Mesenchymal stem cell (in vitro differentiated cells and primary cell): Measurements from ENCODE around the gene FSTL4.

Source experiments
- DNase-seq: peaks from one replicate; pipeline ENCODE4 v3.0.0-alpha.2; 2013
- H2AFZ ChIP-seq: one replicate; pipeline ENCODE4 v1.6.1; 2013; ENCODE audit warnings: low read depth, mild to moderate bottlenecking, control low read depth, inconsistent platforms, low read length, moderate library complexity
- H2AK5ac ChIP-seq: 2 replicates; pipeline ENCODE4 v1.6.1; 2013; ENCODE audit warnings: low read length, moderate library complexity, mild to moderate bottlenecking, inconsistent platforms; ENCODE audit not compliant: severe bottlenecking
- H2BK120ac ChIP-seq: one replicate; pipeline ENCODE4 v1.6.1; 2013; ENCODE audit warnings: low read depth, mild to moderate bottlenecking, inconsistent platforms, low read length, moderate library complexity
- H2BK12ac ChIP-seq, 2 experiments: one replicate each; pipeline ENCODE4 v1.6.1; 2013; ENCODE audit warnings: inconsistent platforms in 2 of 2, low read length in 2 of 2, mild to moderate bottlenecking in 2 of 2, moderate library complexity in 2 of 2, control low read depth in 1 of 2
- H2BK15ac ChIP-seq: one replicate; pipeline ENCODE4 v1.6.1; 2013; ENCODE audit warnings: mild to moderate bottlenecking, low read depth, inconsistent platforms; ENCODE audit not compliant: poor library complexity, severe bottlenecking
- H2BK5ac ChIP-seq: 2 replicates; pipeline ENCODE4 v1.6.1; 2013; ENCODE audit warnings: low read depth, mild to moderate bottlenecking, low read length, control low read depth, inconsistent platforms; ENCODE audit not compliant: poor library complexity, severe bottlenecking
- H3K14ac ChIP-seq, 2 experiments: one replicate each; pipeline ENCODE4 v1.6.1; 2013; ENCODE audit warnings: inconsistent platforms in 2 of 2, low read length in 2 of 2, control low read depth in 1 of 2, mild to moderate bottlenecking in 1 of 2, moderate library complexity in 1 of 2
- H3K18ac ChIP-seq, 2 experiments: one replicate each; pipeline ENCODE4 v1.6.1; 2013; ENCODE audit warnings: inconsistent platforms in 2 of 2, low read length in 2 of 2, control low read depth in 1 of 2, low read depth in 1 of 2, mild to moderate bottlenecking in 1 of 2
- H3K23ac ChIP-seq, 2 experiments: one replicate each; pipeline ENCODE4 v1.6.1; 2013; ENCODE audit warnings: inconsistent platforms in 2 of 2, low read length in 2 of 2, mild to moderate bottlenecking in 2 of 2, moderate library complexity in 2 of 2, control low read depth in 1 of 2
- H3K27ac ChIP-seq: 2 replicates; pipeline ENCODE4 v1.5.1; 2013; ENCODE audit warnings: mild to moderate bottlenecking, moderate library complexity, low read length, control low read depth, inconsistent platforms; ENCODE audit not compliant: poor library complexity, severe bottlenecking
- H3K27me3 ChIP-seq, 2 experiments: 2 replicates each; pipeline versions ENCODE4 v1.6.1 to v1.7.0; 2013; ENCODE audit warnings: low read length in 2 of 2, mild to moderate bottlenecking in 2 of 2, moderate library complexity in 2 of 2, control low read depth in 1 of 2, inconsistent platforms in 1 of 2; ENCODE audit not compliant: control insufficient read depth in 1 of 2, insufficient read depth in 1 of 2
- H3K36me3 ChIP-seq, 2 experiments: 2 replicates each; pipeline versions ENCODE4 v1.6.1 to v1.7.0; 2013; ENCODE audit warnings: low read length in 2 of 2, control low read depth in 1 of 2, inconsistent platforms in 1 of 2, low read depth in 1 of 2, mild to moderate bottlenecking in 1 of 2; ENCODE audit not compliant: insufficient read depth in 2 of 2, control insufficient read depth in 1 of 2
- H3K4ac ChIP-seq, 2 experiments: one replicate each; pipeline ENCODE4 v1.6.1; 2013; ENCODE audit warnings: inconsistent platforms in 2 of 2, low read length in 2 of 2, mild to moderate bottlenecking in 2 of 2, moderate library complexity in 2 of 2, control low read depth in 1 of 2, low read depth in 1 of 2
- H3K4me1 ChIP-seq: 2 replicates; pipeline ENCODE4 v1.6.1; 2013; ENCODE audit warnings: low read depth, low read length, control low read depth; ENCODE audit not compliant: control insufficient read depth, insufficient read depth
- H3K4me2 ChIP-seq: 2 replicates; pipeline ENCODE4 v1.6.1; 2013; ENCODE audit warnings: low read length, mild to moderate bottlenecking, inconsistent platforms; ENCODE audit not compliant: poor library complexity, severe bottlenecking
- H3K4me3 ChIP-seq, 2 experiments: 2 replicates each; pipeline versions ENCODE4 v1.5.1 to v1.7.0; 2013; ENCODE audit warnings: low read length in 2 of 2, mild to moderate bottlenecking in 2 of 2, control low read depth in 1 of 2, low read depth in 1 of 2; ENCODE audit not compliant: insufficient read depth in 1 of 2
- H3K79me1 ChIP-seq: replicated peaks from 2 replicates; pipeline ENCODE4 v1.6.1; 2013; ENCODE audit warnings: mild to moderate bottlenecking, control low read depth, low read length, inconsistent platforms; ENCODE audit not compliant: poor library complexity, severe bottlenecking
- H3K9ac ChIP-seq: 2 replicates; pipeline ENCODE4 v1.7.0; 2013; ENCODE audit warnings: mild to moderate bottlenecking, low read length, moderate library complexity
- H3K9me3 ChIP-seq: 2 replicates; pipeline ENCODE4 v1.7.0; 2013; ENCODE audit warnings: mild to moderate bottlenecking, low read length; ENCODE audit not compliant: control insufficient read depth
- H4K8ac ChIP-seq: one replicate; pipeline ENCODE4 v1.6.1; 2013; ENCODE audit warnings: inconsistent platforms, mild to moderate bottlenecking, low read length, moderate library complexity
- H4K91ac ChIP-seq: one replicate; pipeline ENCODE4 v1.6.1; 2013; ENCODE audit warnings: mild to moderate bottlenecking, low read length, inconsistent platforms
- WGBS: methylation state at CpG from one replicate; pipeline ENCODE4 v1.1.7; 2013; ENCODE audit warnings: mixed read lengths; 5-methylcytosine and 5-hydroxymethylcytosine counted together

The FSTL4 gene

GRCh38 chr5:133511653-133512235, 100.6 kb downstream of the FSTL4 start:
- DNase-seq, result no peak
- no peaks in the 10 kb centered on the region for H3K9me3 ChIP-seq
- 81% methylated on average over 7 of the region's 7 CpGs for WGBS
- no peak overlapping the region for H2AFZ ChIP-seq
- no peak overlapping the region for H3K14ac ChIP-seq
- H3K9ac ChIP-seq, result no peak overlapping the region
- no peak overlapping the region for H3K23ac ChIP-seq
- no peak overlapping the region for H4K91ac ChIP-seq
- peaks cover 0 to 36% of the 10 kb centered on the region in 2 experiments for H3K27me3 ChIP-seq
- no peak overlapping the region for H3K27ac ChIP-seq
- H3K18ac ChIP-seq, result no peak overlapping the region
- no peak overlapping the region for H2BK5ac ChIP-seq
- no peak overlapping the region for H2BK120ac ChIP-seq
- no peak overlapping the region for H3K4me3 ChIP-seq
- H3K4me2 ChIP-seq, result no peak overlapping the region
- H3K4me1 ChIP-seq, result no peaks in the 10 kb centered on the region
- no peak overlapping the region for H4K8ac ChIP-seq
- no peak overlapping the region for H2BK15ac ChIP-seq
- H2BK12ac ChIP-seq, result no peak overlapping the region
- H3K79me1 ChIP-seq, result no peaks in the 10 kb centered on the region
- H3K4ac ChIP-seq, result no peak overlapping the region
- H3K36me3 ChIP-seq, result no peaks in the 10 kb centered on the region
- H2AK5ac ChIP-seq, result no peak overlapping the region

GRCh38 chr5:133510634-133511262, 101.6 kb downstream of the FSTL4 start:
- no peak overlapping the region for H2BK15ac ChIP-seq
- WGBS, result 82% methylated on average over 11 of the region's 11 CpGs

GRCh38 chr5:133509742-133510079, 102.6 kb downstream of the FSTL4 start:
- no peak overlapping the region for H2AK5ac ChIP-seq
- no peak overlapping the region for H3K14ac ChIP-seq
- peaks cover 0 to 53% of the 10 kb centered on the region in 2 experiments for H3K27me3 ChIP-seq
- 72% methylated on average over 4 of the region's 4 CpGs for WGBS
- no peaks in the 10 kb centered on the region for H3K9me3 ChIP-seq
- H3K9ac ChIP-seq, result no peak overlapping the region
- no peak overlapping the region for H3K4ac ChIP-seq
- H3K27ac ChIP-seq, result no peak overlapping the region
- no peak overlapping the region for H2BK120ac ChIP-seq
- no peak overlapping the region for H2BK5ac ChIP-seq
- no peak overlapping the region for H3K4me3 ChIP-seq
- no peak overlapping the region for H3K23ac ChIP-seq
- no peak overlapping the region for H3K4me2 ChIP-seq
- no peak overlapping the region for H2BK12ac ChIP-seq
- no peaks in the 10 kb centered on the region for H3K36me3 ChIP-seq
- no peak overlapping the region for H4K8ac ChIP-seq
- H3K79me1 ChIP-seq, result no peaks in the 10 kb centered on the region
- no peak overlapping the region for H2BK15ac ChIP-seq
- no peak overlapping the region for H4K91ac ChIP-seq
- no peaks in the 10 kb centered on the region for H3K4me1 ChIP-seq
- no peak overlapping the region for H2AFZ ChIP-seq
- no peak for DNase-seq
- H3K18ac ChIP-seq, result no peak overlapping the region

More at GRCh38 chr5:133510634-133511262, 101.6 kb downstream of the FSTL4 start:
- Histone ChIP-seq H3K27me3 (peaks cover 0 to 45% of the 10 kb centered on the region in 2 experiments), H3K4ac (no peak overlapping the region), H2AK5ac (no peak overlapping the region), H3K36me3 (no peaks in the 10 kb centered on the region), H3K79me1 (no peaks in the 10 kb centered on the region), H3K14ac (no peak overlapping the region), H3K4me3 (no peak overlapping the region), H3K23ac (no peak overlapping the region), H4K91ac (no peak overlapping the region), H3K4me1 (no peaks in the 10 kb centered on the region), H3K9me3 (no peaks in the 10 kb centered on the region), H3K18ac (no peak overlapping the region), H2AFZ (no peak overlapping the region), H3K4me2 (no peak overlapping the region), H4K8ac (no peak overlapping the region), H2BK12ac (no peak overlapping the region), H2BK120ac (no peak overlapping the region), H3K27ac (no peak overlapping the region), H3K9ac (no peak overlapping the region), H2BK5ac (no peak overlapping the region)
- no peak for DNase-seq

GRCh38 chr5:133508845-133509741, 103.2 kb downstream of the FSTL4 start:
- Histone ChIP-seq H3K9ac (no peak overlapping the region), H3K23ac (no peak overlapping the region), H3K4ac (no peak overlapping the region), H3K4me3 (no peak overlapping the region), H4K91ac (no peak overlapping the region), H3K36me3 (no peaks in the 10 kb centered on the region), H3K79me1 (no peaks in the 10 kb centered on the region), H2BK120ac (no peak overlapping the region), H3K4me1 (no peaks in the 10 kb centered on the region), H2BK15ac (no peak overlapping the region), H3K27me3 (peaks cover 0 to 56% of the 10 kb centered on the region in 2 experiments), H2BK5ac (no peak overlapping the region), H3K14ac (no peak overlapping the region), H2AFZ (no peak overlapping the region), H4K8ac (no peak overlapping the region), H2AK5ac (no peak overlapping the region), H3K27ac (no peak overlapping the region), H3K4me2 (no peak overlapping the region), H3K9me3 (no peaks in the 10 kb centered on the region), H2BK12ac (no peak overlapping the region), H3K18ac (no peak overlapping the region)
- WGBS, result 79% methylated on average over 3 of the region's 3 CpGs
- no peak for DNase-seq
